SK-N-SH (cell line): ENCODE measurements around the gene PGK1. TPM values are rescaled to one million over a fixed set of nuclear protein-coding genes. Genes with fewer than 3 reads are reported as not detected.
"Not testable (repeated sequence)": the region's sequence is repeated elsewhere in the genome, so short reads cannot be mapped to it uniquely, and the experiment has no call there.

ENCODE experiments used
- CTCF ChIA-PET: fragments of 300-600, 350-600 bp; formaldehyde crosslinking; extraction: SDS; loops from one replicate; lab custom pipeline; 2021; lab: Yijun Ruan, JAX
- POLR2A ChIA-PET: fragments of 350-600 bp; sonication (Branson Sonifier 250); formaldehyde crosslinking; extraction: SDS; loops from one replicate; lab custom pipeline; 2020; ENCODE audit warnings: antibody characterized with exemption, inconsistent platforms; lab: Yijun Ruan, JAX
- DNase-seq: peaks from one replicate; pipeline ENCODE4 v3.0.0; 2012
- H2AFZ ChIP-seq: fragments of 200-600 bp; sonication (generic); 2 replicates; pipeline ENCODE4 v1.8.1; 2016; ENCODE audit warnings: antibody characterized with exemption, mild to moderate bottlenecking, low read depth
- H3F3A ChIP-seq: fragments of 200-600 bp; sonication (generic); replicated peaks from 2 replicates; pipeline ENCODE3; 2016; ENCODE audit warnings: antibody characterized with exemption, mild to moderate bottlenecking; ENCODE audit not compliant: insufficient read depth
- H3K27ac ChIP-seq, 2 experiments: fragments of 200-500 bp in 1 of 2; fragments of 200-600 bp in 1 of 2; sonication (Bioruptor generic) in 1 of 2; sonication (generic), shearing (Covaris generic) in 1 of 2; 2 replicates each; pipeline versions ENCODE4 v1.5.1 to v1.6.1; 2014 to 2016; ENCODE audit warnings: low read depth in 2 of 2, inconsistent platforms in 1 of 2, low read length in 1 of 2, mild to moderate bottlenecking in 1 of 2, mixed read lengths in 1 of 2
- H3K27me3 ChIP-seq: fragments of 200-600 bp; sonication (generic), shearing (Covaris generic); 2 replicates; pipeline ENCODE4 v1.6.1; 2016; ENCODE audit warnings: mixed run types; ENCODE audit not compliant: insufficient read depth
- H3K36me3 ChIP-seq, 2 experiments: fragments of 200-500 bp in 1 of 2; fragments of 200-600 bp in 1 of 2; sonication (Bioruptor generic) in 1 of 2; sonication (generic) in 1 of 2; replicated peaks in 1 of 2; 2 replicates each; pipeline versions ENCODE3 to v1.5.1; 2014 to 2016; ENCODE audit warnings: low read length in 1 of 2, mild to moderate bottlenecking in 1 of 2; ENCODE audit not compliant: insufficient read depth in 2 of 2, control insufficient read depth in 1 of 2
- H3K4me1 ChIP-seq, 2 experiments: fragments of 200-500 bp in 1 of 2; fragments of 200-600 bp in 1 of 2; sonication (Bioruptor generic) in 1 of 2; sonication (generic), shearing (Covaris generic) in 1 of 2; 2 replicates each; pipeline versions ENCODE4 v1.5.1 to v1.6.1; 2014 to 2016; ENCODE audit warnings: low read depth in 1 of 2, low read length in 1 of 2, mixed run types in 1 of 2; ENCODE audit not compliant: insufficient read depth in 2 of 2, control insufficient read depth in 1 of 2
- H3K4me2 ChIP-seq: fragments of 200-600 bp; sonication (generic), shearing (Covaris generic); 2 replicates; pipeline ENCODE4 v1.6.1; 2017; ENCODE audit warnings: mixed run types
- H3K4me3 ChIP-seq, 2 experiments: fragments of 200-500 bp in 1 of 2; fragments of 200-600 bp in 1 of 2; sonication (Bioruptor generic) in 1 of 2; sonication (generic), shearing (Covaris generic) in 1 of 2; 2 replicates each; pipeline versions ENCODE4 v1.5.1 to v1.8.1; 2014 to 2016; ENCODE audit warnings: low read depth in 2 of 2, inconsistent platforms in 1 of 2, low read length in 1 of 2, mild to moderate bottlenecking in 1 of 2, mixed read lengths in 1 of 2, moderate library complexity in 1 of 2
- H3K79me2 ChIP-seq: fragments of 200-600 bp; sonication (generic); 2 replicates; pipeline ENCODE4 v1.8.1; 2017; ENCODE audit warnings: mild to moderate bottlenecking; ENCODE audit not compliant: insufficient read depth
- H3K9ac ChIP-seq: fragments of 200-600 bp; sonication (generic); 2 replicates; pipeline ENCODE4 v1.6.1; 2017; ENCODE audit warnings: mixed run types
- H3K9me2 ChIP-seq: fragments of 200-600 bp; sonication (generic); 2 replicates; pipeline ENCODE4 v1.6.1; 2017; ENCODE audit warnings: mixed run types
- H3K9me3 ChIP-seq: fragments of 200-600 bp; sonication (generic); 2 replicates; pipeline ENCODE4 v1.6.1; 2017; ENCODE audit warnings: mixed run types, mild to moderate bottlenecking, moderate library complexity
- H4K20me1 ChIP-seq: fragments of 200-600 bp; sonication (generic); 2 replicates; pipeline ENCODE4 v1.6.1; 2017; ENCODE audit warnings: mild to moderate bottlenecking, mixed run types; ENCODE audit not compliant: insufficient read depth
- ELF1 ChIP-seq: IDR thresholded peaks from 2 replicates; pipeline ENCODE4 v1.4.0; 2012
- EP300 ChIP-seq, 2 experiments: IDR thresholded peaks; 2 replicates each; pipeline versions ENCODE4 v1.4.0 to v1.6.1; 2012; ENCODE audit warnings: borderline replicate concordance in 1 of 2, low read depth in 1 of 2, low read length in 1 of 2
- FOSL2 ChIP-seq: IDR thresholded peaks from 2 replicates; pipeline ENCODE4 v1.4.0; 2012; ENCODE audit warnings: low read depth, mild to moderate bottlenecking, moderate library complexity, borderline replicate concordance
- FOXM1 ChIP-seq: IDR thresholded peaks from 2 replicates; pipeline ENCODE4 v1.4.0; 2012; ENCODE audit warnings: low read depth, mild to moderate bottlenecking
- GABPA ChIP-seq: IDR thresholded peaks from 2 replicates; pipeline ENCODE4 v1.4.0; 2012; ENCODE audit warnings: low read depth, mild to moderate bottlenecking
- MEF2A ChIP-seq: IDR thresholded peaks from 2 replicates; pipeline ENCODE4 v1.4.0; 2012; ENCODE audit warnings: low read depth, borderline replicate concordance
- NFIC ChIP-seq: IDR thresholded peaks from 2 replicates; pipeline ENCODE4 v1.4.0; 2012; ENCODE audit warnings: borderline replicate concordance
- POLR2AphosphoS5 ChIP-seq: IDR thresholded peaks from 2 replicates; pipeline ENCODE4 v1.6.1; 2012; ENCODE audit warnings: low read depth, low read length
- RAD21 ChIP-seq: IDR thresholded peaks from 2 replicates; pipeline ENCODE4 v1.6.1; 2012; ENCODE audit warnings: mild to moderate bottlenecking, low read length
- RCOR1 ChIP-seq: fragments of 150-350 bp; IDR thresholded peaks from 2 replicates; pipeline ENCODE4 v1.6.1; 2017; ENCODE audit warnings: antibody characterized with exemption, low read length
- RFX5 ChIP-seq: IDR thresholded peaks from 2 replicates; pipeline ENCODE4 v1.6.1; 2012; ENCODE audit warnings: mild to moderate bottlenecking, improper control_type of control experiment, low read length
- SMC3 ChIP-seq: IDR thresholded peaks from 2 replicates; pipeline ENCODE4 v1.6.1; 2012; ENCODE audit warnings: low read depth, low read length, improper control_type of control experiment
- TAF1 ChIP-seq: IDR thresholded peaks from 2 replicates; pipeline ENCODE4 v1.6.1; 2012; ENCODE audit warnings: low read depth, mild to moderate bottlenecking, low read length, moderate library complexity, borderline replicate concordance
- TCF12 ChIP-seq: IDR thresholded peaks from 2 replicates; pipeline ENCODE4 v1.4.0; 2012
- WGBS: methylation state at CpG from one replicate; pipeline ENCODE4 v1.1.6; 2017; ENCODE audit warnings: low lambda C conversion rate; 5-methylcytosine and 5-hydroxymethylcytosine counted together
- polyA plus RNA-seq, 3 experiments: library from polyadenylated mRNA; depleted of rRNA; stranded (reverse); fragments of >200 nt; gene quantifications; 2 replicates each; pipeline ENCODE4 v1.2.3, GENCODE V29; 2012
- TF ChIP-seq, protein P1 (sequence below): IDR thresholded peaks from 2 replicates; pipeline ENCODE4 v1.4.0; 2012; ENCODE audit warnings: low read depth, borderline replicate concordance
- TF ChIP-seq, protein P2 (sequence below): IDR thresholded peaks from 2 replicates; pipeline ENCODE4 v1.6.1; 2012; ENCODE audit warnings: mild to moderate bottlenecking, low read depth, low read length, moderate library complexity
- TF ChIP-seq, protein P3 (sequence below): fragments of 150-350 bp; IDR thresholded peaks from 2 replicates; pipeline ENCODE4 v1.6.1; 2017; ENCODE audit warnings: antibody characterized with exemption, low read length, low read depth, borderline replicate concordance
- TF ChIP-seq, protein P4 (sequence below): fragments of 200-600 bp; sonication (generic); IDR thresholded peaks from 2 replicates; pipeline ENCODE4 v1.6.1; 2017; ENCODE audit warnings: antibody characterized with exemption, mild to moderate bottlenecking, moderate library complexity
- TF ChIP-seq, protein P5 (sequence below): IDR thresholded peaks from 2 replicates; pipeline ENCODE4 v1.4.0; 2012; ENCODE audit warnings: low read depth, borderline replicate concordance

PGK1 gene
- polyA plus RNA-seq, 1 of the 3 experiments (the other 2 are of a cell fraction), result 260 TPM

DNA sequence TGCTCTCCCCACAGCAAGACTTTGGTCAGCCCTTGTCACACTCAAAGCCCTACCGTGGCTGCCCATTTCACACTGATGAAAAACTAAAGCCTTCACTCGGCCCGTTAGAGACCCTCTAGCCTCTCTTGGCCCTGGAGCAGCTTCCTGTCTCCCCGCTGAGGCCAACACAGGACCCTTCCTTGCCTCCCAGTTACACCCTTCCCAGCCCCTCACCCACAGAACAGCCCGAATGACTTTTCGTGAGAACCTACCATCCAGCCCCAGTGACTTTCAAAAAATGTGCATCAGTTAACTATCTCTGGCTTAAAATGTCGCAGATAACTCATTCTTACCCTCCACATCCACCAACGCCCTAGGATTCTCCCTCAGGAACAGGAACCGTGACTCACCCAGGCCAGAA lies 36.2 kb downstream of the PGK1 start:
- Histone ChIP-seq H3F3A (peaks cover 7% of the 10 kb centered on the region), H2AFZ (no peak overlapping the region), H3K27me3 (no peaks in the 10 kb centered on the region), H3K36me3 (peaks cover 0 to 8% of the 10 kb centered on the region in 2 experiments), H3K79me2 (no peaks in the 10 kb centered on the region), H3K9ac (no peak overlapping the region), H3K9me3 (no peaks in the 10 kb centered on the region), H3K4me2 (no peak overlapping the region), H3K4me3 (peak overlapping the region; percentile 66 to 67; a peak in 2 of 4 replicates), H3K4me1 (no peaks in the 10 kb centered on the region), H3K9me2 (no peaks in the 10 kb centered on the region), H4K20me1 (no peaks in the 10 kb centered on the region), H3K27ac (no peak overlapping the region)
- DNase-seq, result no peak
- WGBS, result 48% methylated on average over 9 of the region's 9 CpGs
- CTCF ChIA-PET, result no interaction called here
- TF ChIP-seq, protein P1, sequence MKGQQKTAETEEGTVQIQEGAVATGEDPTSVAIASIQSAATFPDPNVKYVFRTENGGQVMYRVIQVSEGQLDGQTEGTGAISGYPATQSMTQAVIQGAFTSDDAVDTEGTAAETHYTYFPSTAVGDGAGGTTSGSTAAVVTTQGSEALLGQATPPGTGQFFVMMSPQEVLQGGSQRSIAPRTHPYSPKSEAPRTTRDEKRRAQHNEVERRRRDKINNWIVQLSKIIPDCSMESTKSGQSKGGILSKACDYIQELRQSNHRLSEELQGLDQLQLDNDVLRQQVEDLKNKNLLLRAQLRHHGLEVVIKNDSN, result no peak
- TF ChIP-seq, protein P2, sequence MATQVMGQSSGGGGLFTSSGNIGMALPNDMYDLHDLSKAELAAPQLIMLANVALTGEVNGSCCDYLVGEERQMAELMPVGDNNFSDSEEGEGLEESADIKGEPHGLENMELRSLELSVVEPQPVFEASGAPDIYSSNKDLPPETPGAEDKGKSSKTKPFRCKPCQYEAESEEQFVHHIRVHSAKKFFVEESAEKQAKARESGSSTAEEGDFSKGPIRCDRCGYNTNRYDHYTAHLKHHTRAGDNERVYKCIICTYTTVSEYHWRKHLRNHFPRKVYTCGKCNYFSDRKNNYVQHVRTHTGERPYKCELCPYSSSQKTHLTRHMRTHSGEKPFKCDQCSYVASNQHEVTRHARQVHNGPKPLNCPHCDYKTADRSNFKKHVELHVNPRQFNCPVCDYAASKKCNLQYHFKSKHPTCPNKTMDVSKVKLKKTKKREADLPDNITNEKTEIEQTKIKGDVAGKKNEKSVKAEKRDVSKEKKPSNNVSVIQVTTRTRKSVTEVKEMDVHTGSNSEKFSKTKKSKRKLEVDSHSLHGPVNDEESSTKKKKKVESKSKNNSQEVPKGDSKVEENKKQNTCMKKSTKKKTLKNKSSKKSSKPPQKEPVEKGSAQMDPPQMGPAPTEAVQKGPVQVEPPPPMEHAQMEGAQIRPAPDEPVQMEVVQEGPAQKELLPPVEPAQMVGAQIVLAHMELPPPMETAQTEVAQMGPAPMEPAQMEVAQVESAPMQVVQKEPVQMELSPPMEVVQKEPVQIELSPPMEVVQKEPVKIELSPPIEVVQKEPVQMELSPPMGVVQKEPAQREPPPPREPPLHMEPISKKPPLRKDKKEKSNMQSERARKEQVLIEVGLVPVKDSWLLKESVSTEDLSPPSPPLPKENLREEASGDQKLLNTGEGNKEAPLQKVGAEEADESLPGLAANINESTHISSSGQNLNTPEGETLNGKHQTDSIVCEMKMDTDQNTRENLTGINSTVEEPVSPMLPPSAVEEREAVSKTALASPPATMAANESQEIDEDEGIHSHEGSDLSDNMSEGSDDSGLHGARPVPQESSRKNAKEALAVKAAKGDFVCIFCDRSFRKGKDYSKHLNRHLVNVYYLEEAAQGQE, result no peak
- no peak for TF ChIP-seq FOXM1
- TF ChIP-seq FOSL2, result no peak
- TF ChIP-seq GABPA, result no peak
- TF ChIP-seq SMC3, result no peak
- TF ChIP-seq, protein P3, sequence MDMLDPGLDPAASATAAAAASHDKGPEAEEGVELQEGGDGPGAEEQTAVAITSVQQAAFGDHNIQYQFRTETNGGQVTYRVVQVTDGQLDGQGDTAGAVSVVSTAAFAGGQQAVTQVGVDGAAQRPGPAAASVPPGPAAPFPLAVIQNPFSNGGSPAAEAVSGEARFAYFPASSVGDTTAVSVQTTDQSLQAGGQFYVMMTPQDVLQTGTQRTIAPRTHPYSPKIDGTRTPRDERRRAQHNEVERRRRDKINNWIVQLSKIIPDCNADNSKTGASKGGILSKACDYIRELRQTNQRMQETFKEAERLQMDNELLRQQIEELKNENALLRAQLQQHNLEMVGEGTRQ, result no peak
- TF ChIP-seq RAD21, result no peak
- TF ChIP-seq, protein P4, sequence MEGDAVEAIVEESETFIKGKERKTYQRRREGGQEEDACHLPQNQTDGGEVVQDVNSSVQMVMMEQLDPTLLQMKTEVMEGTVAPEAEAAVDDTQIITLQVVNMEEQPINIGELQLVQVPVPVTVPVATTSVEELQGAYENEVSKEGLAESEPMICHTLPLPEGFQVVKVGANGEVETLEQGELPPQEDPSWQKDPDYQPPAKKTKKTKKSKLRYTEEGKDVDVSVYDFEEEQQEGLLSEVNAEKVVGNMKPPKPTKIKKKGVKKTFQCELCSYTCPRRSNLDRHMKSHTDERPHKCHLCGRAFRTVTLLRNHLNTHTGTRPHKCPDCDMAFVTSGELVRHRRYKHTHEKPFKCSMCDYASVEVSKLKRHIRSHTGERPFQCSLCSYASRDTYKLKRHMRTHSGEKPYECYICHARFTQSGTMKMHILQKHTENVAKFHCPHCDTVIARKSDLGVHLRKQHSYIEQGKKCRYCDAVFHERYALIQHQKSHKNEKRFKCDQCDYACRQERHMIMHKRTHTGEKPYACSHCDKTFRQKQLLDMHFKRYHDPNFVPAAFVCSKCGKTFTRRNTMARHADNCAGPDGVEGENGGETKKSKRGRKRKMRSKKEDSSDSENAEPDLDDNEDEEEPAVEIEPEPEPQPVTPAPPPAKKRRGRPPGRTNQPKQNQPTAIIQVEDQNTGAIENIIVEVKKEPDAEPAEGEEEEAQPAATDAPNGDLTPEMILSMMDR, result no peak
- no peak for TF ChIP-seq TCF12
- TF ChIP-seq RCOR1, result no peak
- TF ChIP-seq POLR2AphosphoS5, result no peak
- no peak for TF ChIP-seq NFIC
- no peak for TF ChIP-seq EP300 (IDR thresholded peaks at IDR 0.05; ENCODE audit: borderline replicate concordance in 1 of 2, low read depth in 1 of 2, low read length in 1 of 2)
- TF ChIP-seq, protein P5, sequence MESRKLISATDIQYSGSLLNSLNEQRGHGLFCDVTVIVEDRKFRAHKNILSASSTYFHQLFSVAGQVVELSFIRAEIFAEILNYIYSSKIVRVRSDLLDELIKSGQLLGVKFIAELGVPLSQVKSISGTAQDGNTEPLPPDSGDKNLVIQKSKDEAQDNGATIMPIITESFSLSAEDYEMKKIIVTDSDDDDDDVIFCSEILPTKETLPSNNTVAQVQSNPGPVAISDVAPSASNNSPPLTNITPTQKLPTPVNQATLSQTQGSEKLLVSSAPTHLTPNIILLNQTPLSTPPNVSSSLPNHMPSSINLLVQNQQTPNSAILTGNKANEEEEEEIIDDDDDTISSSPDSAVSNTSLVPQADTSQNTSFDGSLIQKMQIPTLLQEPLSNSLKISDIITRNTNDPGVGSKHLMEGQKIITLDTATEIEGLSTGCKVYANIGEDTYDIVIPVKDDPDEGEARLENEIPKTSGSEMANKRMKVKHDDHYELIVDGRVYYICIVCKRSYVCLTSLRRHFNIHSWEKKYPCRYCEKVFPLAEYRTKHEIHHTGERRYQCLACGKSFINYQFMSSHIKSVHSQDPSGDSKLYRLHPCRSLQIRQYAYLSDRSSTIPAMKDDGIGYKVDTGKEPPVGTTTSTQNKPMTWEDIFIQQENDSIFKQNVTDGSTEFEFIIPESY, result no peak
- no peak for TF ChIP-seq TAF1
- no peak for TF ChIP-seq ELF1
- TF ChIP-seq MEF2A, result no peak
- TF ChIP-seq RFX5, result no peak
- TF ChIP-seq, all 33 proteins: peak for 0
- POLR2A ChIA-PET, result no interaction called here

DNA sequence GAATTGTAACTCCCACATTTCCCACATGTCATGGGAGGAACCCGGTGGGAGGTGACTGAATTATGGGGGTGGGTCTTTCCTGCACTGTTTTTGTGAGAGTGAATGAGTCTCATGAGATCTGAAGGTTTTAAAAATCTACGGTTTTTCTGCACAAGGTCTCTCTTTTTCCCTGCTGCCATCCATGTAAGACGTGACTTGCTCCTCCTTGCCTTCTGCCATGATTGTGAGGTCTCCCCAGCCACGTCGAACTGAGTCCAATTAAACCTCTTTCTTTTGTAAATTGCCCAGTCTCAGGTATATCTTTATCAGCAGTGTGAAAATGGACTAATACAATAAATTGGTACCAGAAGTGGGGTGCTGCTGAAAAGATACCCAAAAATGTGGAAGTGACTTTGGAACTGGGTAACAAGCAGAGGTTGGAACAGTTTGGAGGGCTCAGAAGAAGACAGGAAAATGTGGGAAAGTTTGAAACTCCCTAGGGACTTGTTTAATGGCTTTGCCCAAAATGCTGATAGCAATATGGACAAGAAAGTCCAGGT lies 43.0 kb downstream of the PGK1 start:
- H4K20me1 ChIP-seq, CTCF ChIA-PET, H3K9me2 ChIP-seq, H3K4me2 ChIP-seq, H3K9me3 ChIP-seq, H3K36me3 ChIP-seq, H3K27me3 ChIP-seq, H3K4me1 ChIP-seq, H3K4me3 ChIP-seq, H3F3A ChIP-seq, H3K27ac ChIP-seq, H3K9ac ChIP-seq, H2AFZ ChIP-seq, H3K79me2 ChIP-seq, POLR2A ChIA-PET, DNase-seq: not testable (repeated sequence)
- 22% methylated on average over 5 of the region's 5 CpGs for WGBS
